Measurements from ENCODE around the gene IGFBP3.

GRCh38 chr7:45873355-45873754 lies 47.7 kb downstream of the IGFBP3 start:
- TF ChIP-seq POLR2AphosphoS5 (IDR thresholded peaks at IDR 0.05) (no peak), CTCF (IDR thresholded peaks at IDR 0.05) (no peak), POLR2A (IDR thresholded peaks at IDR 0.05; ENCODE audit: low read depth) (no peak)

Measured in esophagus muscularis mucosa (tissue), 3 donors.